ENCODE data around the gene ATP23.

DNA sequence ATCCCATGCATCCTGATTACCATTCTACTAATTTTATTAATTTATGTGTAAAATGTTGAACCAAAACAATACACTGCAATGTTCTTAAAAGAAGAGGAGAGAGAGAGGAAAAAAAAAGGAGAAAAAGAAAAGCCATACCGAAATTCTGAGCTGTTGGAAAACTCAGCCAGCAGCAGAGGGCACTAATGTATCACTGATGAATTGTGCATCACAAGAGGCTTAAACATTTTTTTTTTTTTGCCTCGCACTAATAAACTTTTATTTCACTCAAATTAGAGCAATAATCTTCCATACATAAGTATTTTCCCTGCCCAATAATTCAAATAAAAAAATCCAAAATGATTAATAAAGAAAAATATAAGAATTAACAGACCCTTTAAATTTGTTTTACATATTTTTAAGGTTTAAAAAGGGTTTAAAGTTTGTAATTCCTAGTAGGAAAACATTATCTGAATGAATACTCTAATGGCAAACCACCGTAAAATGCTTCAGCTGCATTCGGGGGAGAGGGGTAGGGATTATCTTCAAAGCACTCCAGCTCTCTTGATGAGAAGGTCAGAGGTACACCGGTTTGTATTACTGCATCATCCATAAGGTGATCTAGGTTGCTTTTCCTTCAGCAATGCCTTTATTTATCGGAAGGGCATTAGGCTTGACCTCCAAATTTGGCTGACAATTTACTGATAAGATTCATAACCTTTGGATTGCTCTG, 41.9 kb downstream of the ATP23 start:
- TF ChIP-seq SIN3A (IDR thresholded peaks at IDR 0.05; ENCODE audit: borderline replicate concordance, insufficient read depth, low read length) (no peak), POLR2AphosphoS5 (IDR thresholded peaks at IDR 0.05; ENCODE audit: low read depth, low read length) (no peak)
